Activated CD8-positive, alpha-beta T cell treated with anti-CD3 and anti-CD28 coated beads for 36 hours (primary cell): ENCODE measurements around the gene NCOA5. TPM values are rescaled to one million over a fixed set of nuclear protein-coding genes. Genes with fewer than 3 reads are reported as not detected.

Experiments used
- ATAC-seq: fragments of 200-7000 bp; cut with Tn5 transposase; one replicate; pipeline ENCODE4 v1.10.0; 2021; ENCODE audit warnings: mild to moderate bottlenecking, moderate library complexity
- CTCF ChIA-PET: fragments of 350-600 bp; sonication (Branson Sonifier 250); formaldehyde crosslinking; loops from one replicate; lab custom pipeline; 2021; ENCODE audit warnings: antibody characterized with exemption; lab: Charles Lee
- POLR2A ChIA-PET: fragments of 350-600 bp; sonication (Branson Sonifier 250); formaldehyde crosslinking; loops from one replicate; lab custom pipeline; 2021; ENCODE audit warnings: antibody characterized with exemption; lab: Charles Lee
- DNase-seq: peaks from one replicate; pipeline ENCODE4 v3.0.0-alpha.2; 2020
- H3K27ac Mint-ChIP-seq: one replicate; pipeline ENCODE4 v1.8.0; 2021; ENCODE audit warnings: mild to moderate bottlenecking, mixed read lengths
- H3K27me3 Mint-ChIP-seq: one replicate; pipeline ENCODE4 v1.8.0; 2021; ENCODE audit warnings: mixed read lengths
- H3K36me3 Mint-ChIP-seq: one replicate; pipeline ENCODE4 v1.8.0; 2021; ENCODE audit warnings: low read depth, mixed read lengths
- H3K4me1 Mint-ChIP-seq: one replicate; pipeline ENCODE4 v1.8.0; 2021; ENCODE audit warnings: low read depth, mixed read lengths
- H3K4me3 Mint-ChIP-seq: one replicate; pipeline ENCODE4 v1.8.0; 2021; ENCODE audit warnings: mild to moderate bottlenecking, moderate library complexity, mixed read lengths
- H3K9me3 Mint-ChIP-seq: one replicate; pipeline ENCODE4 v1.8.0; 2021; ENCODE audit warnings: mixed read lengths
- CTCF ChIP-seq: fragments of 200-600 bp; IDR thresholded peaks from one replicate; pipeline ENCODE4 v1.8.0; 2022; ENCODE audit warnings: antibody characterized with exemption, mild to moderate bottlenecking
- intact Hi-C: fragments of 100-400 bp; cut with micrococcal nuclease; formaldehyde crosslinking; loops from one replicate; pipeline ENCODE4 v1.10.0; 2022
- total RNA-seq, 2 experiments: library from RNA; stranded (reverse); gene quantifications; one replicate each; pipeline ENCODE4 v1.2.3, GENCODE V29; 2021

Gene NCOA5
- total RNA-seq, 2 experiments from 2014 or later, result 13.1 to 16.8 TPM

GRCh38 chr20:46117704-46118467 is 28.1 kb upstream of the NCOA5 start, which contains the start of gene CD40:
CD40 (plus strand) TSS chr20:46118314; CDS start chr20:46118344, 30 bp downstream.
- no peaks in the 10 kb centered on the region for H3K36me3 Mint-ChIP-seq
- peaks cover 15% of the 10 kb centered on the region for H3K27me3 Mint-ChIP-seq
- peak within 1 kb of the TSS; percentile 88 for H3K4me3 Mint-ChIP-seq
- peak; percentile 72 for DNase-seq
- peak within 1 kb of the TSS; percentile 83 for H3K27ac Mint-ChIP-seq
- peak; percentile 1 for TF ChIP-seq CTCF
- POLR2A ChIA-PET, result no interaction called here
- H3K4me1 Mint-ChIP-seq, result peaks cover 17% of the 10 kb centered on the region
- no peaks in the 10 kb centered on the region for H3K9me3 Mint-ChIP-seq
- intact Hi-C loops, result no loop called here
- CTCF ChIA-PET, result interaction anchor here (1.1 to 1.9 kb wide), 3 partner anchors 11 to 103 kb away, joined by 3 to 6 read pairs (median 3); no protein-coding TSS in a partner anchor
- peak; percentile 94 for ATAC-seq

- TF ChIP-seq CTCF, result no peak
- ATAC-seq (no peak), DNase-seq (no peak)
- Mint-ChIP-seq H3K9me3 (no peaks in the 10 kb centered on the region), H3K4me1 (peaks cover 20% of the 10 kb centered on the region), H3K36me3 (no peaks in the 10 kb centered on the region), H3K27me3 (peaks cover 23% of the 10 kb centered on the region), H3K27ac (no peak overlapping the region), H3K4me3 (no peak overlapping the region)
- ChIA-PET POLR2A (interaction anchor here (1.1 kb wide), 1 partner anchor 292 kb away, joined by 4 read pairs; the partner anchor contains the start of gene ELMO2), CTCF (interaction anchor here (1.0 kb wide), 1 partner anchor 14 kb away, joined by 3 read pairs; no protein-coding TSS in a partner anchor)
- intact Hi-C loops, result no loop called here
Observed at GRCh38 chr20:46114449-46114848, 24.7 kb upstream of the NCOA5 start.

- Mint-ChIP-seq H3K27ac (no peak overlapping the region), H3K4me3 (no peak overlapping the region), H3K27me3 (peaks cover 30% of the 10 kb centered on the region), H3K9me3 (no peaks in the 10 kb centered on the region), H3K4me1 (peaks cover 14% of the 10 kb centered on the region), H3K36me3 (no peaks in the 10 kb centered on the region)
- TF ChIP-seq CTCF, result no peak
- ATAC-seq, result no peak
- ChIA-PET POLR2A (no interaction called here), CTCF (no interaction called here)
- no peak for DNase-seq
- intact Hi-C loops, result no loop called here
Observed at GRCh38 chr20:46113113-46113470, 23.3 kb upstream of the NCOA5 start.

- no peak for TF ChIP-seq CTCF
- Mint-ChIP-seq H3K4me1 (peaks cover 9% of the 10 kb centered on the region), H3K36me3 (no peaks in the 10 kb centered on the region), H3K27ac (no peak overlapping the region), H3K27me3 (peaks cover 30% of the 10 kb centered on the region), H3K4me3 (no peak overlapping the region), H3K9me3 (no peaks in the 10 kb centered on the region)
- no peak for ATAC-seq
- DNase-seq, result no peak
- intact Hi-C loops, result no loop called here
- ChIA-PET CTCF (no interaction called here), POLR2A (no interaction called here)
Observed at GRCh38 chr20:46112430-46113112, 22.8 kb upstream of the NCOA5 start.

GRCh38 chr20:46111836-46112212 is 22.1 kb upstream of the NCOA5 start:
- Mint-ChIP-seq H3K9me3 (no peaks in the 10 kb centered on the region), H3K4me3 (no peak overlapping the region), H3K4me1 (peaks cover 7% of the 10 kb centered on the region), H3K36me3 (no peaks in the 10 kb centered on the region), H3K27ac (no peak overlapping the region), H3K27me3 (peaks cover 34% of the 10 kb centered on the region)
- peak; percentile 28 for TF ChIP-seq CTCF
- no peak for DNase-seq
- intact Hi-C loops, result no loop called here
- CTCF ChIA-PET, result interaction anchor here (1.1 kb wide), 1 partner anchor 13 kb away, joined by 3 read pairs; no protein-coding TSS in a partner anchor
- POLR2A ChIA-PET, result no interaction called here
- ATAC-seq, result no peak
